ENCODE measurements around the gene HOXB6. TPM values are rescaled to one million over a fixed set of nuclear protein-coding genes. Genes with fewer than 3 reads are reported as not detected.

Gene HOXB6
- total and polyA plus RNA-seq, 4 donors, result 5.3 to 7.5 (median 5.7) TPM

DNA sequence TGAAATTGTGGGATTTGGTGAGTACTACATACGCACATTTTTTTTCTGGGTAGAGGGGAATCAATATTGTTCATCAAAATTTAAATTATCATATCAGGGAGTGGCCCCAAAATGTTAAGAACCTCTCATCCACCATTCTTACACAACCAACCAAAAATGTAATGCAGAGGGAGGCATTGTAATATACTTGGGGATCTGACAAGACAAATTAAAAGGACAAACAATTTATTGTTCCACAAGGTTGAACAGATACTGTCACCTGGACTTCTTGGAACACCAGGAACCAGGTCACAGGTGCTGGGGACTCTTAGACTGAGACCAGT is 36.0 kb upstream of the HOXB6 start:
- TF ChIP-seq, protein P1, sequence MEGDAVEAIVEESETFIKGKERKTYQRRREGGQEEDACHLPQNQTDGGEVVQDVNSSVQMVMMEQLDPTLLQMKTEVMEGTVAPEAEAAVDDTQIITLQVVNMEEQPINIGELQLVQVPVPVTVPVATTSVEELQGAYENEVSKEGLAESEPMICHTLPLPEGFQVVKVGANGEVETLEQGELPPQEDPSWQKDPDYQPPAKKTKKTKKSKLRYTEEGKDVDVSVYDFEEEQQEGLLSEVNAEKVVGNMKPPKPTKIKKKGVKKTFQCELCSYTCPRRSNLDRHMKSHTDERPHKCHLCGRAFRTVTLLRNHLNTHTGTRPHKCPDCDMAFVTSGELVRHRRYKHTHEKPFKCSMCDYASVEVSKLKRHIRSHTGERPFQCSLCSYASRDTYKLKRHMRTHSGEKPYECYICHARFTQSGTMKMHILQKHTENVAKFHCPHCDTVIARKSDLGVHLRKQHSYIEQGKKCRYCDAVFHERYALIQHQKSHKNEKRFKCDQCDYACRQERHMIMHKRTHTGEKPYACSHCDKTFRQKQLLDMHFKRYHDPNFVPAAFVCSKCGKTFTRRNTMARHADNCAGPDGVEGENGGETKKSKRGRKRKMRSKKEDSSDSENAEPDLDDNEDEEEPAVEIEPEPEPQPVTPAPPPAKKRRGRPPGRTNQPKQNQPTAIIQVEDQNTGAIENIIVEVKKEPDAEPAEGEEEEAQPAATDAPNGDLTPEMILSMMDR (IDR thresholded peaks at IDR 0.05; ENCODE audit: control extremely low read depth, extremely low read depth), result no peak
- H3K4me1 ChIP-seq (ENCODE audit: control insufficient read depth in 5 of 5, insufficient read depth in 5 of 5, low read length in 5 of 5), result no peaks in the 10 kb centered on the region
- H3K27me3 ChIP-seq (ENCODE audit: control insufficient read depth in 3 of 3, insufficient read depth in 3 of 3, low read length in 2 of 3), result peaks cover 24 to 98% (median 96%) of the 10 kb centered on the region in 3 donors
- no peaks in the 10 kb centered on the region for H3K36me3 ChIP-seq (ENCODE audit: control insufficient read depth in 4 of 4, insufficient read depth in 4 of 4, low read length in 4 of 4)
- no peak overlapping the region for H3K9ac ChIP-seq (ENCODE audit: insufficient read depth in 1 of 2, low read length in 2 of 2)
- ATAC-seq (ENCODE audit: insufficient read depth, low FRiP score) (no peak), DNase-seq (no peak)
- WGBS, 2 donors, result 56 to 57% methylated on average over 1 of the region's 1 CpG
- H3K9me3 ChIP-seq (ENCODE audit: control insufficient read depth in 4 of 4, insufficient read depth in 3 of 4, low read length in 3 of 4), result peaks cover 0 to 3% (median 0%) of the 10 kb centered on the region in 4 donors
- no peak overlapping the region for H3K27ac ChIP-seq (ENCODE audit: low read depth in 1 of 2, low read length in 1 of 2)
- H3K4me3 ChIP-seq, result no peak overlapping the region

DNA sequence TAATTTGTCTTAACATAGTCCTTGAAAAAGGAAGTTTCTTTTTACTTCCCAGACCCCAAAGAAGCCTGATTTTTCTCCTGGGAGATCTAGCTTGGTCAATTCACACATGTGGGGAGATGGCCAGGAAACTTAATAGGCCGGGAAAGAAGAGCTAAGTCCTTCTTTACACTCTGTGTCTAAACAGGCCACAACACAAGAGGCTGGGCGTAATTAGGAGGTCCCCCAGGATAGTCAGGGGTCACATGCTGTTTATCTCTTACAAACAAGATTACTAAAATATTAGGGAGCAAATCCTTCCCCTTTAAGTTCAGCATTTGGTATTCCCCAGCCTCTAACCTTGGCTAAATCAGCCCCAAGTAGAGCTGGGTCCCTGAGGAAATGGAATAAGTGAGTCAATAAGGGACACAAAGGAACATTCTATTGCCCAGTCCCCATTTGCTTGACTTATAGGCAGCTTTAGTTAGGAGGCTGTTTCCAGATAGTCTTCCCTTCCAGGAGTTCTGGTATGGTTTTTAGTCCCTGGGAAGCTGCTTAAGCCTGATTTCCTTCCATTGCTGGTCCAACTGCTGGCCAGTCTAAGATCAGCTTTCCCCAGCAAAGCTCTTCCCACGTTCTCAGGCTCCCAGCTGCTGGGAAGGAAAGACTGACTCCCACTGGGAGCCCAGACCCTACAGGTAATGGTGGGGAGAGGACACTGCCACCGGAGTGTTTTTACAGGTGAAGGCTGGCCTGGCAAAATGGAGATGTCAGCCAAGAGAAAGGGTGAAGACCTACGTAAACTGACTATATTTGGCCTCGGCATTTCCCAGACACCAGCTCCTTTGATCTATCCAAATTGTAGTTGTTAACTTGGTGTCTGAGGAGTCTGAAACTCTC is 35.4 kb upstream of the HOXB6 start:
- WGBS, 2 donors, result 58 to 75% methylated on average over 6 of the region's 6 CpGs
- H3K9ac ChIP-seq (ENCODE audit: insufficient read depth in 1 of 2, low read length in 2 of 2), result no peak overlapping the region
- ATAC-seq (ENCODE audit: insufficient read depth, low FRiP score) (no peak), DNase-seq (no peak)
- H3K27me3 ChIP-seq (ENCODE audit: control insufficient read depth in 3 of 3, insufficient read depth in 3 of 3, low read length in 2 of 3), result peaks cover 25 to 98% (median 96%) of the 10 kb centered on the region in 3 donors
- TF ChIP-seq, protein P1 (IDR thresholded peaks at IDR 0.05; ENCODE audit: control extremely low read depth, extremely low read depth), result no peak
- no peaks in the 10 kb centered on the region for H3K36me3 ChIP-seq (ENCODE audit: control insufficient read depth in 4 of 4, insufficient read depth in 4 of 4, low read length in 4 of 4)
- no peak overlapping the region for H3K27ac ChIP-seq (ENCODE audit: low read depth in 1 of 2, low read length in 1 of 2)
- peaks cover 0 to 3% (median 0%) of the 10 kb centered on the region in 4 donors for H3K9me3 ChIP-seq (ENCODE audit: control insufficient read depth in 4 of 4, insufficient read depth in 3 of 4, low read length in 3 of 4)
- no peaks in the 10 kb centered on the region for H3K4me1 ChIP-seq (ENCODE audit: control insufficient read depth in 5 of 5, insufficient read depth in 5 of 5, low read length in 5 of 5)
- H3K4me3 ChIP-seq, result no peak overlapping the region

DNA sequence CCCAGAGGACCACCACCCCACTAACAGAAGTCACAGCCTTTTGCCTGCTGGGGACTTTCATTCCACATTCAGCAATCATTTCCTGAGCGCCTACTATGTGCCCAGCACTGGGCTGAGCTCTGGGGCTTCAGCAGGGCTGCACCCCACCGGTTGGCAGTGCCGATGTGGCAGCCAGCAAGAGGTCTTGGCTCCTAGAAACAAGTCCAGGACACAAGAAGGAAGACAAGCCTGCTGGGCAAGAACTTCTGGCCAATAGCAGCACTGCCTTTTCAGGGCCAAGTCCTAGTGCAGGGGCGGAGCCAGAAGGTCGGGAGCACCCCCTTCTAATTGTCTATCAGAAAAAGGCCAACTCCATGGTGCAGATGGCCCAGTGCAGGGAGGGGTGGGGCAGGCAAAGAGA is 34.4 kb upstream of the HOXB6 start:
- Histone ChIP-seq H3K4me1 (ENCODE audit: control insufficient read depth in 5 of 5, insufficient read depth in 5 of 5, low read length in 5 of 5) (no peaks in the 10 kb centered on the region), H3K9me3 (ENCODE audit: control insufficient read depth in 4 of 4, insufficient read depth in 3 of 4, low read length in 3 of 4) (peaks cover 0 to 3% (median 0%) of the 10 kb centered on the region in 4 donors), H3K9ac (ENCODE audit: insufficient read depth in 1 of 2, low read length in 2 of 2) (no peak overlapping the region), H3K27me3 (ENCODE audit: control insufficient read depth in 3 of 3, insufficient read depth in 3 of 3, low read length in 2 of 3) (peaks cover 26 to 97% (median 96%) of the 10 kb centered on the region in 3 donors), H3K36me3 (ENCODE audit: control insufficient read depth in 4 of 4, insufficient read depth in 4 of 4, low read length in 4 of 4) (no peaks in the 10 kb centered on the region), H3K27ac (ENCODE audit: low read depth in 1 of 2, low read length in 1 of 2) (no peak overlapping the region), H3K4me3 (no peak overlapping the region)
- no peak for DNase-seq
- no peak for ATAC-seq (ENCODE audit: insufficient read depth, low FRiP score)
- WGBS, 2 donors, result 28 to 54% methylated on average over 5 of the region's 5 CpGs
- TF ChIP-seq, protein P1 (IDR thresholded peaks at IDR 0.05; ENCODE audit: control extremely low read depth, extremely low read depth), result no peak
